Small intestine (tissue), 7 donors: ENCODE measurements around the gene AUTS2. TPM values are rescaled to one million over a fixed set of nuclear protein-coding genes. Genes with fewer than 3 reads are reported as not detected.

ENCODE experiments used
- DNase-seq, 2 donors: peaks; one replicate each; pipeline versions ENCODE4 v3.0.0 to v3.0.0-alpha.2; 2013
- FAIRE-seq: peaks from 2 replicates; lab custom pipeline; 2012; peaks lifted over from hg19 to GRCh38; lab: Jason Lieb, UNC
- H3K27ac ChIP-seq, 3 donors: one replicate each; pipeline ENCODE4 v1.5.1; 2013; ENCODE audit warnings: low read length in 2 of 3, mild to moderate bottlenecking in 2 of 3, control low read depth in 1 of 3, inconsistent platforms in 1 of 3, low read depth in 1 of 3, moderate library complexity in 1 of 3
- H3K27me3 ChIP-seq, 3 donors: one replicate each; pipeline ENCODE4 v1.6.1; 2013; ENCODE audit warnings: low read length in 3 of 3, inconsistent platforms in 1 of 3; ENCODE audit not compliant: control insufficient read depth in 3 of 3, insufficient read depth in 3 of 3
- H3K36me3 ChIP-seq, 3 donors: one replicate each; pipeline ENCODE4 v1.6.1; 2013; ENCODE audit warnings: low read length in 3 of 3, inconsistent platforms in 1 of 3, low read depth in 1 of 3, mild to moderate bottlenecking in 1 of 3, moderate library complexity in 1 of 3; ENCODE audit not compliant: control insufficient read depth in 3 of 3, insufficient read depth in 2 of 3
- H3K4me1 ChIP-seq, 3 donors: one replicate each; pipeline ENCODE4 v1.6.1; 2013; ENCODE audit warnings: low read length in 2 of 3, inconsistent platforms in 1 of 3, low read depth in 1 of 3, mild to moderate bottlenecking in 1 of 3, moderate library complexity in 1 of 3; ENCODE audit not compliant: control insufficient read depth in 3 of 3, insufficient read depth in 2 of 3
- H3K4me3 ChIP-seq, 3 donors: one replicate each; pipeline ENCODE4 v1.5.1; 2013; ENCODE audit warnings: low read length in 3 of 3, control low read depth in 1 of 3, inconsistent platforms in 1 of 3, low read depth in 1 of 3, mild to moderate bottlenecking in 1 of 3, moderate library complexity in 1 of 3
- H3K9me3 ChIP-seq, 2 donors: one replicate each; pipeline ENCODE4 v1.6.1; 2013; ENCODE audit warnings: low read depth in 1 of 2, low read length in 1 of 2; ENCODE audit not compliant: control insufficient read depth in 2 of 2, insufficient read depth in 1 of 2
- WGBS, 3 donors: extraction: QIAGEN DNeasy Blood & Tissue Kit; methylation state at CpG; one replicate each; pipeline ENCODE4 v1.1.7; 2013; 5-methylcytosine and 5-hydroxymethylcytosine counted together
- polyA plus RNA-seq, 4 donors: library from polyadenylated mRNA; stranded (reverse) in 3 of 4; unstranded in 1 of 4; fragments of 200-250 nt in 3 of 4; fragments of 120-200 nt in 1 of 4; gene quantifications; one replicate each; pipeline versions ENCODE4 v1.2.1 to v1.2.3, GENCODE V29; 2013
- donor health status: healthy with polysubstance abuse.
- donor health status: control.
- donor health status: control.
- donor health status: Bipolar disorder and iron deficiency.
- donor health status: healthy.

Gene AUTS2
- polyA plus RNA-seq, 4 donors = 4.9 to 43.5 (median 13.6) TPM

GRCh38 chr7:69674701-69675182 lies 76.5 kb downstream of the AUTS2 start:
- Histone ChIP-seq H3K4me1 (peaks cover 0 to 2% (median 0%) of the 10 kb centered on the region in 3 donors), H3K27me3 (no peaks in the 10 kb centered on the region), H3K4me3 (no peak overlapping the region), H3K9me3 (no peaks in the 10 kb centered on the region), H3K27ac (no peak overlapping the region), H3K36me3 (no peaks in the 10 kb centered on the region)
- WGBS, 3 donors = 32 to 59% (median 43%) methylated on average over 4 of the region's 4 CpGs
- peak; percentile 28 to 51 for DNase-seq
- FAIRE-seq = no peak

- Histone ChIP-seq H3K4me3 (no peak overlapping the region), H3K36me3 (no peaks in the 10 kb centered on the region), H3K27me3 (no peaks in the 10 kb centered on the region), H3K27ac (no peak overlapping the region), H3K9me3 (no peaks in the 10 kb centered on the region), H3K4me1 (no peaks in the 10 kb centered on the region)
- no peak for DNase-seq
- FAIRE-seq = no peak
Measured at GRCh38 chr7:69676247-69676646, 78.0 kb downstream of the AUTS2 start.

- no peak overlapping the region for H3K27ac ChIP-seq
- no peaks in the 10 kb centered on the region for H3K36me3 ChIP-seq
- H3K4me1 ChIP-seq = no peaks in the 10 kb centered on the region
- H3K27me3 ChIP-seq = no peaks in the 10 kb centered on the region
- WGBS, 3 donors = 68 to 77% (median 68%) methylated on average over 4 of the region's 4 CpGs
- DNase-seq = no peak
- no peaks in the 10 kb centered on the region for H3K9me3 ChIP-seq
- H3K4me3 ChIP-seq = no peak overlapping the region
- FAIRE-seq = no peak
Measured at GRCh38 chr7:69677054-69677852, 79.0 kb downstream of the AUTS2 start.

- no peak for DNase-seq
- no peaks in the 10 kb centered on the region for H3K36me3 ChIP-seq
- no peak for FAIRE-seq
- H3K27me3 ChIP-seq = no peaks in the 10 kb centered on the region
- H3K4me1 ChIP-seq = no peaks in the 10 kb centered on the region
- no peak overlapping the region for H3K27ac ChIP-seq
- H3K9me3 ChIP-seq = no peaks in the 10 kb centered on the region
- no peak overlapping the region for H3K4me3 ChIP-seq
- 68 to 83% (median 75%) methylated on average over 4 of the region's 4 CpGs for WGBS, 3 donors
Measured at GRCh38 chr7:69677881-69678493, 79.7 kb downstream of the AUTS2 start.

- Histone ChIP-seq H3K4me3 (no peak overlapping the region), H3K36me3 (no peaks in the 10 kb centered on the region), H3K27me3 (no peaks in the 10 kb centered on the region), H3K9me3 (no peaks in the 10 kb centered on the region), H3K27ac (no peak overlapping the region), H3K4me1 (no peaks in the 10 kb centered on the region)
- WGBS, 3 donors = 80 to 91% (median 89%) methylated on average over 11 of the region's 11 CpGs
- DNase-seq = no peak
- no peak for FAIRE-seq
Measured at GRCh38 chr7:69678494-69679187, 80.4 kb downstream of the AUTS2 start.

- Histone ChIP-seq H3K27ac (no peak overlapping the region), H3K9me3 (no peaks in the 10 kb centered on the region), H3K36me3 (no peaks in the 10 kb centered on the region), H3K27me3 (no peaks in the 10 kb centered on the region), H3K4me1 (no peaks in the 10 kb centered on the region), H3K4me3 (no peak overlapping the region)
- 89 to 94% (median 90%) methylated on average over 3 of the region's 3 CpGs for WGBS, 3 donors
- no peak for FAIRE-seq
- no peak for DNase-seq
Measured at GRCh38 chr7:69681181-69681580, 82.9 kb downstream of the AUTS2 start.

GRCh38 chr7:69682518-69682917 lies 84.2 kb downstream of the AUTS2 start:
- Histone ChIP-seq H3K27ac (no peak overlapping the region), H3K4me3 (no peak overlapping the region), H3K9me3 (no peaks in the 10 kb centered on the region), H3K27me3 (no peaks in the 10 kb centered on the region), H3K36me3 (no peaks in the 10 kb centered on the region), H3K4me1 (no peaks in the 10 kb centered on the region)
- FAIRE-seq = no peak
- WGBS, 3 donors = 76 to 96% (median 88%) methylated on average over 4 of the region's 4 CpGs
- no peak for DNase-seq

GRCh38 chr7:69683002-69683401 lies 84.7 kb downstream of the AUTS2 start:
- WGBS, 3 donors = 85 to 89% (median 88%) methylated on average over 8 of the region's 8 CpGs
- no peaks in the 10 kb centered on the region for H3K4me1 ChIP-seq
- FAIRE-seq = no peak

More at GRCh38 chr7:69683002-69683401, 84.7 kb downstream of the AUTS2 start:
- Histone ChIP-seq H3K27ac (no peak overlapping the region), H3K4me3 (no peak overlapping the region), H3K9me3 (no peaks in the 10 kb centered on the region), H3K36me3 (no peaks in the 10 kb centered on the region), H3K27me3 (no peaks in the 10 kb centered on the region)
- DNase-seq = no peak
